MCF 10A (cell line): ENCODE measurements around the gene ZNF503. TPM values are rescaled to one million over a fixed set of nuclear protein-coding genes. Genes with fewer than 3 reads are reported as not detected.

Experiments
- BruUV-seq: library from RNA; stranded (reverse); fragments of 400-500 nt; replicated peaks from 2 replicates; lab custom pipeline; 2021; lab: Mats Ljungman, UMichigan
- CTCF ChIA-PET: fragments of 300-600 bp; sonication (Branson Sonifier 250); formaldehyde crosslinking; extraction: SDS; loops from one replicate; lab custom pipeline; 2021; ENCODE audit warnings: antibody characterized with exemption, inconsistent platforms; lab: Yijun Ruan, JAX
- POLR2A ChIA-PET: fragments of 300-600, 350-650 bp; sonication (Branson Sonifier 250); formaldehyde crosslinking; extraction: SDS; loops from one replicate; lab custom pipeline; 2020; ENCODE audit warnings: antibody characterized with exemption, inconsistent platforms; lab: Yijun Ruan, JAX
- DNase-seq: peaks from one replicate; pipeline ENCODE4 v3.0.0-alpha.2; 2018; ENCODE audit not compliant: unreplicated experiment
- H3K27ac Mint-ChIP-seq: one replicate; pipeline ENCODE4 v1.8.0; 2022; ENCODE audit warnings: mild to moderate bottlenecking, low read depth, mixed read lengths; ENCODE audit not compliant: unreplicated experiment
- H3K27me3 Mint-ChIP-seq: one replicate; pipeline ENCODE4 v1.8.0; 2022; ENCODE audit warnings: mixed read lengths; ENCODE audit not compliant: insufficient read depth, unreplicated experiment
- H3K36me3 Mint-ChIP-seq: one replicate; pipeline ENCODE4 v1.8.0; 2022; ENCODE audit warnings: mild to moderate bottlenecking, moderate library complexity, mixed read lengths; ENCODE audit not compliant: insufficient read depth, unreplicated experiment
- H3K4me1 Mint-ChIP-seq: one replicate; pipeline ENCODE4 v1.8.0; 2022; ENCODE audit warnings: mixed read lengths; ENCODE audit not compliant: insufficient read depth, unreplicated experiment
- H3K4me3 Mint-ChIP-seq: one replicate; pipeline ENCODE4 v1.8.0; 2022; ENCODE audit warnings: mild to moderate bottlenecking, moderate library complexity, mixed read lengths; ENCODE audit not compliant: unreplicated experiment
- H3K9me3 Mint-ChIP-seq: one replicate; pipeline ENCODE4 v1.8.0; 2022; ENCODE audit warnings: mixed read lengths; ENCODE audit not compliant: unreplicated experiment
- CTCF ChIP-seq: fragments of 200-600 bp; IDR thresholded peaks from one replicate; pipeline ENCODE4 v1.8.0; 2022; ENCODE audit warnings: antibody characterized with exemption, mild to moderate bottlenecking; ENCODE audit not compliant: unreplicated experiment
- intact Hi-C: fragments of 100-400 bp; cut with micrococcal nuclease; formaldehyde crosslinking; loops from 2 replicates; pipeline ENCODE4 v1.14.1; 2022
- total RNA-seq: library from RNA; stranded (reverse); gene quantifications from 2 replicates; pipeline ENCODE4 v1.2.3, GENCODE V29; 2022

Gene ZNF503
- total RNA-seq, 1 experiment from 2014 or later, result 7.3 TPM

GRCh38 chr10:75390178-75390577, 11.4 kb downstream of the ZNF503 start:
- ChIA-PET POLR2A (interaction anchor here (0.6 kb wide), 1 partner anchor 89 kb away, joined by 3 read pairs; no protein-coding TSS in a partner anchor), CTCF (no interaction called here)
- BruUV-seq, result no TSS peak
- no peak overlapping the region for H3K4me3 Mint-ChIP-seq
- peaks cover 4% of the 10 kb centered on the region for H3K4me1 Mint-ChIP-seq
- DNase-seq, result no peak
- no peaks in the 10 kb centered on the region for H3K27me3 Mint-ChIP-seq
- peaks cover 9% of the 10 kb centered on the region for H3K36me3 Mint-ChIP-seq
- H3K27ac Mint-ChIP-seq, result no peak overlapping the region
- intact Hi-C loops, result no loop called here
- H3K9me3 Mint-ChIP-seq, result peaks cover 16% of the 10 kb centered on the region
- no peak for TF ChIP-seq CTCF

- no TSS peak for BruUV-seq
- intact Hi-C loops, result no loop called here
- POLR2A ChIA-PET, result no interaction called here
Measured at GRCh38 chr10:75388082-75388481, 13.5 kb downstream of the ZNF503 start.

GRCh38 chr10:75386128-75386527, 15.4 kb downstream of the ZNF503 start:
- intact Hi-C loops, result no loop called here
- ChIA-PET POLR2A (interaction anchor here (0.9 kb wide), 1 partner anchor 27 kb away, joined by 3 read pairs; no protein-coding TSS in a partner anchor), CTCF (interaction anchor here (0.6 to 3.0 kb wide), 3 partner anchors 9 to 21 kb away, joined by 3 to 13 read pairs (median 4); no protein-coding TSS in a partner anchor)
- Mint-ChIP-seq H3K4me1 (no peaks in the 10 kb centered on the region), H3K4me3 (no peak overlapping the region), H3K9me3 (peaks cover 16% of the 10 kb centered on the region), H3K27me3 (no peaks in the 10 kb centered on the region), H3K27ac (no peak overlapping the region), H3K36me3 (no peaks in the 10 kb centered on the region)
- no peak for DNase-seq
- no peak for TF ChIP-seq CTCF
- BruUV-seq, result no TSS peak

More at GRCh38 chr10:75388082-75388481, 13.5 kb downstream of the ZNF503 start:
- no peak for DNase-seq
- no peak overlapping the region for H3K27ac Mint-ChIP-seq
- TF ChIP-seq CTCF, result no peak
- H3K4me1 Mint-ChIP-seq, result no peaks in the 10 kb centered on the region
- H3K27me3 Mint-ChIP-seq, result no peaks in the 10 kb centered on the region
- no peaks in the 10 kb centered on the region for H3K36me3 Mint-ChIP-seq
- CTCF ChIA-PET, result no interaction called here
- H3K4me3 Mint-ChIP-seq, result no peak overlapping the region
- H3K9me3 Mint-ChIP-seq, result peaks cover 16% of the 10 kb centered on the region

- DNase-seq, result no peak
- Mint-ChIP-seq H3K9me3 (no peaks in the 10 kb centered on the region), H3K27me3 (no peaks in the 10 kb centered on the region), H3K36me3 (no peaks in the 10 kb centered on the region), H3K27ac (no peak overlapping the region), H3K4me3 (no peak overlapping the region), H3K4me1 (no peaks in the 10 kb centered on the region)
- no TSS peak for BruUV-seq
- TF ChIP-seq CTCF, result no peak
- ChIA-PET CTCF (no interaction called here), POLR2A (interaction anchor here (0.9 kb wide), 1 partner anchor 16 kb away, joined by 3 read pairs; no protein-coding TSS in a partner anchor)
- intact Hi-C loops, result no loop called here
Measured at GRCh38 chr10:75379817-75380216, 21.7 kb downstream of the ZNF503 start.
